Erythroblast (primary cell): ENCODE data around the gene NTRK1.

ENCODE experiments used
- GATA1 ChIP-seq: IDR thresholded peaks from 2 replicates; pipeline ENCODE4 v1.6.1; 2011; ENCODE audit warnings: low read depth, mild to moderate bottlenecking, control low read depth, low read length, moderate library complexity
- POLR2A ChIP-seq: IDR thresholded peaks from 2 replicates; pipeline ENCODE4 v1.6.1; 2011; ENCODE audit warnings: mild to moderate bottlenecking, low read length

DNA sequence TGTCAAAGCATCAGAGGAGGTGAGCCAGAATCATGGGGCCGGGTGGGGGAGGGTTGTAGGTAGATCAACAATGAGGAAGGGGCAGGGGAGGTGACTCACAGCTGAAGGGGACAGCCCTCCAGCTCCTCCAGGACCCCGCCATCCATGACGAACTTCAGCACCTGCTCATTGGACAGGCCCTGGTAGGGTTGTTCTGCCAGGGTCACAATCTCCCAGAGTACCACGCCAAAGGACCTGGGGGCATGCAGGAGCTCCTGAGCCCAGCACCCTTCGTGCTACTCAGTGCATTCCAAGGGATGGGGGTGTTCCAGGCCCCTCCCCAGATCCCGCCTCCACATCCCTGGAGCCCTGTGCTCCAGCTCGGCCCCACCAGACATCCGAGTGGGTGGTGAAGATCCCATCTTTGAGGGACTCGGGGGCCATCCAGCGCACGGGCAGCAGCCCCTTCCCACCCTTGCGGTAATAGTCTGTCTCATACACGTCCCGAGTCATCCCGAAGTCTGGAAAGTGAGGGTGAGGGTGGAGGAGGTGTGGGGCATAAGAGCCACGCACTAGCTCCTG is 19.3 kb upstream of the NTRK1 start:
- TF ChIP-seq POLR2A: no peak
- no peak for TF ChIP-seq GATA1
